B cell (primary cell): ENCODE measurements around the gene PTPRM. TPM values are rescaled to one million over a fixed set of nuclear protein-coding genes. Genes with fewer than 3 reads are reported as not detected.

Experiments used
- ATAC-seq: fragments of 200-7000 bp; cut with Tn5 transposase; one replicate; pipeline ENCODE4 v1.10.0; 2021; ENCODE audit warnings: low read depth, mild to moderate bottlenecking, moderate number of reproducible peaks, moderate library complexity
- CTCF ChIA-PET: fragments of 350-600 bp; sonication (Branson Sonifier 250); formaldehyde crosslinking; loops from one replicate; lab custom pipeline; 2021; ENCODE audit warnings: antibody characterized with exemption, inconsistent platforms; lab: Charles Lee
- POLR2A ChIA-PET: fragments of 350-600 bp; sonication (Branson Sonifier 250); formaldehyde crosslinking; loops from one replicate; lab custom pipeline; 2021; ENCODE audit warnings: antibody characterized with exemption; lab: Charles Lee
- DNase-seq: peaks from one replicate; pipeline ENCODE4 v3.0.0; 2013
- H2AFZ ChIP-seq: 2 replicates; pipeline ENCODE4 v1.6.1; 2012; ENCODE audit warnings: mild to moderate bottlenecking, low read depth, low read length; ENCODE audit not compliant: insufficient read depth, poor library complexity, severe bottlenecking
- H3K27ac ChIP-seq, 2 donors: 1 replicate in 1 of 2; 2 replicates in 1 of 2; pipeline ENCODE4 v1.5.1; 2012 to 2013; ENCODE audit warnings: low read length in 2 of 2, mild to moderate bottlenecking in 2 of 2, moderate library complexity in 1 of 2
- H3K27me3 ChIP-seq, 4 experiments: fragments of 200-600 bp in 1 of 4; sonication (generic) in 1 of 4; replicated peaks in 1 of 4; 1 replicate in 2 of 4; 2 replicates in 2 of 4; pipeline versions ENCODE4 v1.6.1 to v1.7.0; 2013 to 2016; ENCODE audit warnings: low read length in 3 of 4, mild to moderate bottlenecking in 2 of 4, mixed read lengths in 1 of 4, moderate library complexity in 1 of 4; ENCODE audit not compliant: insufficient read depth in 4 of 4, control insufficient read depth in 3 of 4; ENCODE audit errors: control extremely low read depth in 1 of 4
- H3K36me3 ChIP-seq, 2 experiments: replicated peaks in 1 of 2; 1 replicate in 1 of 2; 2 replicates in 1 of 2; pipeline versions ENCODE4 v1.6.1 to v1.7.1; 2013; ENCODE audit warnings: low read length in 1 of 2; ENCODE audit not compliant: insufficient read depth in 2 of 2, control insufficient read depth in 1 of 2; ENCODE audit errors: control extremely low read depth in 1 of 2, extremely low read depth in 1 of 2
- H3K4me1 ChIP-seq, 2 donors: fragments of 200-600 bp in 1 of 2; sonication (generic) in 1 of 2; 1 replicate in 1 of 2; 2 replicates in 1 of 2; pipeline versions ENCODE4 v1.5.1 to v1.6.1; 2013 to 2017; ENCODE audit warnings: low read length in 2 of 2; ENCODE audit not compliant: control insufficient read depth in 2 of 2, insufficient read depth in 2 of 2
- H3K4me2 ChIP-seq: replicated peaks from 2 replicates; pipeline ENCODE3; 2012; ENCODE audit warnings: mild to moderate bottlenecking, low read depth, low read length; ENCODE audit not compliant: poor library complexity, severe bottlenecking
- H3K4me3 ChIP-seq, 5 experiments: fragments of 200-600 bp in 1 of 5; sonication (generic) in 1 of 5; 1 replicate in 3 of 5; 2 replicates in 2 of 5; pipeline versions ENCODE4 v1.5.1 to v1.7.0; 2011 to 2016; ENCODE audit warnings: low read length in 4 of 5, mild to moderate bottlenecking in 4 of 5, low read depth in 2 of 5, control low read depth in 1 of 5, moderate library complexity in 1 of 5; ENCODE audit not compliant: insufficient read depth in 1 of 5; ENCODE audit errors: control extremely low read depth in 1 of 5, extremely low read depth in 1 of 5
- H3K79me2 ChIP-seq: fragments of 200-600 bp; sonication (generic); one replicate; pipeline ENCODE4 v1.6.0; 2016; ENCODE audit warnings: low read length; ENCODE audit not compliant: control insufficient read depth, insufficient read depth
- H3K9ac ChIP-seq: fragments of 200-600 bp; sonication (generic); 2 replicates; pipeline ENCODE4 v1.6.1; 2017; ENCODE audit warnings: mild to moderate bottlenecking, low read length, moderate library complexity
- H3K9me3 ChIP-seq, 3 donors: one replicate each; pipeline versions ENCODE4 v1.6.1 to v1.7.1; 2013; ENCODE audit warnings: low read length in 2 of 3; ENCODE audit not compliant: control insufficient read depth in 2 of 3, insufficient read depth in 1 of 3; ENCODE audit errors: control extremely low read depth in 1 of 3
- H4K20me1 ChIP-seq: 2 replicates; pipeline ENCODE4 v1.6.0; 2012; ENCODE audit warnings: mild to moderate bottlenecking, low read length; ENCODE audit not compliant: insufficient read depth, control insufficient read depth, poor library complexity, severe bottlenecking
- H3K27ac Mint-ChIP-seq: one replicate; pipeline ENCODE4 v1.8.0; 2021; ENCODE audit warnings: mixed read lengths
- H3K27me3 Mint-ChIP-seq: one replicate; pipeline ENCODE4 v1.8.0; 2021; ENCODE audit warnings: mixed read lengths
- H3K4me1 Mint-ChIP-seq: one replicate; pipeline ENCODE4 v1.8.0; 2021; ENCODE audit warnings: mixed read lengths
- H3K4me3 Mint-ChIP-seq: one replicate; pipeline ENCODE4 v1.8.0; 2021; ENCODE audit warnings: mixed read lengths
- H3K9me3 Mint-ChIP-seq: one replicate; pipeline ENCODE4 v1.8.0; 2022; ENCODE audit warnings: mixed read lengths; ENCODE audit not compliant: insufficient read depth
- CTCF ChIP-seq: fragments of 200-600 bp; IDR thresholded peaks from one replicate; pipeline ENCODE4 v1.8.0; 2022; ENCODE audit warnings: antibody characterized with exemption, mild to moderate bottlenecking
- EZH2 ChIP-seq: IDR thresholded peaks from 2 replicates; pipeline ENCODE4 v1.6.1; 2012; ENCODE audit warnings: borderline replicate concordance, low read depth, mild to moderate bottlenecking, moderate library complexity, low read length; ENCODE audit not compliant: insufficient read depth, poor library complexity, severe bottlenecking
- WGBS: methylation state at CpG from one replicate; pipeline ENCODE4 v1.1.5; 2013; ENCODE audit warnings: missing lambda C conversion rate; ENCODE audit not compliant: insufficient coverage; 5-methylcytosine and 5-hydroxymethylcytosine counted together
- intact Hi-C: fragments of 100-400 bp; cut with micrococcal nuclease; formaldehyde crosslinking; loops from one replicate; pipeline ENCODE4 v1.10.0; 2022
- polyA plus RNA-seq: library from polyadenylated mRNA; depleted of rRNA; stranded (reverse); fragments of >200 nt; gene quantifications from 2 replicates; pipeline ENCODE4 v1.2.3, GENCODE V29; 2012
- total RNA-seq, 2 donors: library from RNA; stranded (reverse); fragments of 120-200 nt in 1 of 2; gene quantifications; 1 replicate in 1 of 2; 2 replicates in 1 of 2; pipeline versions ENCODE4 v1.2.3 to v1.2.4, GENCODE V29; 2013 to 2022

Gene PTPRM
- total and polyA plus RNA-seq, 2 donors (not counting 1 experiment from before 2014, with no cell fraction given) = 0.20 to 0.89 TPM

- no peak overlapping the region for H2AFZ ChIP-seq
- H3K79me2 ChIP-seq = no peaks in the 10 kb centered on the region
- peaks cover 0 to 9% (median 8%) of the 10 kb centered on the region in 3 donors for H3K9me3 ChIP-seq
- ATAC-seq (no peak), DNase-seq (no peak)
- H3K4me3 ChIP-seq = no peak overlapping the region
- H4K20me1 ChIP-seq = no peaks in the 10 kb centered on the region
- WGBS = no CpG with 5 or more reads among the region's 10 CpGs
- POLR2A ChIA-PET = no interaction called here
- peaks cover 0 to 7% (median 0%) of the 10 kb centered on the region in 4 experiments for H3K27me3 ChIP-seq
- H3K4me3 Mint-ChIP-seq = no peak overlapping the region
- CTCF ChIA-PET = no interaction called here
- H3K4me2 ChIP-seq = no peak overlapping the region
- peaks cover 6% of the 10 kb centered on the region for H3K27me3 Mint-ChIP-seq
- no peaks in the 10 kb centered on the region for H3K4me1 ChIP-seq
- intact Hi-C loops = no loop called here
- no peak for TF ChIP-seq CTCF
- no peak overlapping the region for H3K27ac ChIP-seq
- no peak overlapping the region for H3K9ac ChIP-seq
- peaks cover 6% of the 10 kb centered on the region for H3K9me3 Mint-ChIP-seq
- no peak overlapping the region for H3K27ac Mint-ChIP-seq
- H3K4me1 Mint-ChIP-seq = no peaks in the 10 kb centered on the region
- H3K36me3 ChIP-seq = no peaks in the 10 kb centered on the region
Measured at GRCh38 chr18:8406186-8406867, 839.2 kb downstream of the PTPRM start.

- Mint-ChIP-seq H3K27me3 (peaks cover 6% of the 10 kb centered on the region), H3K27ac (no peak overlapping the region), H3K9me3 (peaks cover 8% of the 10 kb centered on the region), H3K4me3 (no peak overlapping the region), H3K4me1 (no peaks in the 10 kb centered on the region)
- ChIA-PET POLR2A (no interaction called here), CTCF (no interaction called here)
- DNase-seq = no peak
- no peaks in the 10 kb centered on the region for H3K4me1 ChIP-seq
- no peak for TF ChIP-seq CTCF
- no peak for TF ChIP-seq EZH2
- no peak overlapping the region for H3K4me3 ChIP-seq
- no peaks in the 10 kb centered on the region for H4K20me1 ChIP-seq
- no peak overlapping the region for H3K9ac ChIP-seq
- ATAC-seq = no peak
- no peak overlapping the region for H3K4me2 ChIP-seq
- 91% methylated on average over 15 of the region's 15 CpGs for WGBS
- H2AFZ ChIP-seq = no peak overlapping the region
- H3K79me2 ChIP-seq = no peaks in the 10 kb centered on the region
- peaks cover 0 to 7% (median 0%) of the 10 kb centered on the region in 4 experiments for H3K27me3 ChIP-seq
- no peak overlapping the region for H3K27ac ChIP-seq
- intact Hi-C loops = no loop called here
- H3K9me3 ChIP-seq = peaks cover 0 to 13% (median 9%) of the 10 kb centered on the region in 3 donors
- no peaks in the 10 kb centered on the region for H3K36me3 ChIP-seq
Measured at GRCh38 chr18:8406868-8407250, 839.7 kb downstream of the PTPRM start.
